HG02884 (cell line): ENCODE data around the gene PPP1R11.
"Not testable (repeated sequence)": the region's sequence is repeated elsewhere in the genome, so short reads cannot be mapped to it uniquely, and the experiment has no call there.

Source experiments
- ATAC-seq: cut with Tn5 transposase; IDR thresholded peaks from one replicate; pipeline ENCODE4 v1.9.1; 2021; ENCODE audit warnings: mild to moderate bottlenecking, moderate library complexity; ENCODE audit not compliant: unreplicated experiment

The PPP1R11 gene

DNA sequence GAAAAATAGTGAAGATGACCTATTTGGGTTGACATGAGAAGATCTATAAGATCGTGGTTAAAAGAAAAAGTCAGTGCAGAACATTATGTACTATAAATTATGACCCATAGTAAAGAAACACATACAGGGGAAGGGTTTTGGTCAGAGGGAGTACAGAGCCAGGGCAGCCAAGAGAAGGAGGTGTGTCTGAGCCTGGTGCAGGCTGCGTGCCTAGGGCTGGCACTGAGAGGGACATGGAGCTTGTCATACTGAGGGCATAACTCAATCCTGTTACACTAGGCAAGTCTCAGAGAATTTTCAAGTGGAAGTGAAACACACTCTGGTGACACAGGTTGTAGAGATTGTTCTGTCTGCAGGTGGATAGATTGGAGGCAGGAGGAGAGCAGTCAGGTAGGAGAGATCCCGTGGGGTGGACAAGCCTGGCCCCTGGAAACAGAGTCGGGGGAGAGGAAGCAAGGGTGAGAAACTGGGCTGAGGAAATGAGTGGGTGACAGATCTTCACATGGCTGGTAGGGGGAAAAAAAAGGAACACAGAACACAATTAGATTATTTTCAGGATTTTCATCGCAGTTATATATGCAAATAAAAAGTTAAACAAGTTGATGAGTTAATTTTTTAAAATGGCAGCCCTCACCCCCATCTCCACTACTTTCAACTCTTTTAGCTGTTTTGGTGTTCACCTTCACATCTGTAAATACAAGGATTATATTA, 27.1 kb downstream of the PPP1R11 start:
- ATAC-seq: no peak

DNA sequence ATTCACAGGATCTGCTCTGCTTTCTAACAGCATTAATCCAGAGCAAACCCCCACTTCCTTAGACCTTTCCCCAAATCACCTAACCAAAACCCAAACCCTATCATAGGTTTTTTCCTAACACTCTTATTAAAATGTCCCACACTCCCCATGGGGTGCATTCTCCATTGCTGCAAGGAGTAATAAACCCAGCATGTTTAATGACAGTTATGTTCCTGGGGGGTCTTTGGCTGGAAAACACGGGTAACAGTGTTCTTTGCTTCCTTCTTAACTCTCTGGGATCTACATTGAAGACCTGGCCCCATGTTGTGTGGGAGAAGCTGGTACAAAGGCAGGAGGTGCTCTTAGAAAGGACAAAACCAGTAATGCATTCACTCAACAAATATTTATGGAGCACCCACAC, 29.8 kb downstream of the PPP1R11 start:
- no peak for ATAC-seq

DNA sequence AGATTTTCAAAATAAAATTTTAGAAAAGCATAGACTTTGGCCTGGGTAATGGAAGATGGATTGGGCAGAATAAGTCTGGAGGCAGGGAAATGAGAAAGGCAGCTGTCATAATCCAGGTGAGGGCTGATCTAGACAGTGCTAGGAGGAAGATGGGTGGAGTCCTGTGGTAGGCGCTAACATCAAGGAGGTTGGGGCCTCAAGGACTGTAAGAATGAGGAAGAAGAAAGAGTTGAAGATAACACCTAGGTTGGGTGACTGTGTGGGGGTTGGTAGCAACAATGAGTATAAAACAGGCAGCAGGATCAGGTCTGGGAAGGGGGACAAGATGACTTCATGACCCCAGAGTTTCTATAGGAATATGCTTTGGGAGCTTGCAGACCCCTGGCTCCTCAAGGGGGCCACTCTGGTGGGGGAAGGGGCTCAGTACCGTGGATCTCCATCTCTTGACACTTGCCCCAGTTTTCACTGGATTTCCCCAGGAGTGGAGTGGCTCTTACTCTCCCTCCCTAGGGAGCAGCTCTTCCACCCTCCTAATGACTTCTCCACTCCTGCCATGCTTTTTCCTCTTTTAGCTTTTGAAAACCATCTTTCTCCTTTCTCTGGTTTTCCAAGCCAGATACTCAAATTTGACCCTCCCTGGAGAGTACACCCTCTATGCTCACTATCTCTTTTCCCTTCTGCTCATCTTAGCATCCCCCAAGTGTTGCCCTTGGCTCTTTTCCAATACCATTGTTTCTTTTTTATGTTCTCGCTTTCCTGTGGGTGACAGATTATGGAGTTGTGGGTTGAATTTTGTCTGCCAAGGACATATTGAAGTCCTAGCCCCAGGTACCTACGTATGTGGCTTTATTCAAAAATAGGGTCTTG, 31.1 kb downstream of the PPP1R11 start:
- ATAC-seq: no peak

DNA sequence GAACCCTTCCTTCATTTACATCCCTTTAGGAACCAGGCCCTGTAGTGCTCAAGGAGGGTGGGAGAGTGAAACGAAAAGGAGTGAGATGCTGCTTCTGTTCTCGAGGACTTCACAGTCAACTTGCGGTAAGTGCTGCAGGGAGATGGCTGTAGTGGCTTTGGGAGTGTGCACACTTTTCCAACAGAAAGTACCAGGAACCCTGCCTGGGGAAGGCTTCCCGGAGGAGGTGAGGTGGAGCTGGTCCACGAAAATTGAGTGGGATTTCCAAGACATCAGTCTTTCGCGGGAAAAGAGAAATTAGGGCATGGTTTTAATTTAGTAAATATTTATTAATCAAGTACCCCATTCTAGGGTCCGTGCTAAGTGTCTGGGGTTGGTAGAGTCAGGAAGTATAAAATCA, 33.2 kb downstream of the PPP1R11 start:
- ATAC-seq: no peak

DNA sequence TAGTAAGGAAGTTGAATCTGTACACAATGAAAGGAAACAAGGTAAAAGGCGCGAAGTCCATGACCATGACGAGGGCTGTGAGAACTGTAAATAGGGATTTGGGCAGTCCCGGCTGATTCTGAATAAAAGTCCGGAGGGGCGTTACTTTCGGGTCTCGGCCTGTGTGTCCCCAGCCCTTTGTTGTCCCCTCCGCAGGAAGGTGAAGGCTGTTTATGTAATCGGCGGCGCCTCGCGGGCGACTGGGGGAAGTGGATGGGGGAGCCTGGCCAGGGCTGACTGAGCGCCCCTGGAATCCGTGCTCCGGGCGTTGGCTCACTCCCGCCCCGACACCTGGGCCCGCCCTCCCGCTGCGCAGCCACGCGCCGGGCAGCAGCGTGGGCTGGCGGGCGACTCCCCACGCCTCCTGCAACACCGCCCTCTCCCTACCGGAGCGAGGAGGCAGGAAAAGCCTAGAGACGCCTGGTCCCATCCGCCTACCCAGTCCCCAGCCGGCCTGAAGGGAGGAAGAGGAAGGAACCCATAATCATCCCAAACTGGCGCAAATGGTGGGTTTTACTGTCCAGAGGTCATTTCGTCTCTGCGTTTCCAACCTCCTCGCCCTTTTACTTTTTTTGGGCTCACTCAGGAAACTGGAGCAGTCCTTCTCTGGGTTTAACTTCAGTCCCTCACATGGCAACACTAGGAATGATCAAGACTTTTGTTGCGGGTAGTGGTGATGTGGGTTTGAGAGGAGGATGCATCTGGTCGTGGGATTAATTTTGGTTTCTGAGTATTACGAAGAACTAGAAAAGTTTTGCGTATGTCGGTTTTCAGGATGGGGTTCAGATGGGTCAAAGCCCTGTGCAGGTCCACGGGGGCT, 33.8 kb downstream of the PPP1R11 start:
- ATAC-seq: no peak

DNA sequence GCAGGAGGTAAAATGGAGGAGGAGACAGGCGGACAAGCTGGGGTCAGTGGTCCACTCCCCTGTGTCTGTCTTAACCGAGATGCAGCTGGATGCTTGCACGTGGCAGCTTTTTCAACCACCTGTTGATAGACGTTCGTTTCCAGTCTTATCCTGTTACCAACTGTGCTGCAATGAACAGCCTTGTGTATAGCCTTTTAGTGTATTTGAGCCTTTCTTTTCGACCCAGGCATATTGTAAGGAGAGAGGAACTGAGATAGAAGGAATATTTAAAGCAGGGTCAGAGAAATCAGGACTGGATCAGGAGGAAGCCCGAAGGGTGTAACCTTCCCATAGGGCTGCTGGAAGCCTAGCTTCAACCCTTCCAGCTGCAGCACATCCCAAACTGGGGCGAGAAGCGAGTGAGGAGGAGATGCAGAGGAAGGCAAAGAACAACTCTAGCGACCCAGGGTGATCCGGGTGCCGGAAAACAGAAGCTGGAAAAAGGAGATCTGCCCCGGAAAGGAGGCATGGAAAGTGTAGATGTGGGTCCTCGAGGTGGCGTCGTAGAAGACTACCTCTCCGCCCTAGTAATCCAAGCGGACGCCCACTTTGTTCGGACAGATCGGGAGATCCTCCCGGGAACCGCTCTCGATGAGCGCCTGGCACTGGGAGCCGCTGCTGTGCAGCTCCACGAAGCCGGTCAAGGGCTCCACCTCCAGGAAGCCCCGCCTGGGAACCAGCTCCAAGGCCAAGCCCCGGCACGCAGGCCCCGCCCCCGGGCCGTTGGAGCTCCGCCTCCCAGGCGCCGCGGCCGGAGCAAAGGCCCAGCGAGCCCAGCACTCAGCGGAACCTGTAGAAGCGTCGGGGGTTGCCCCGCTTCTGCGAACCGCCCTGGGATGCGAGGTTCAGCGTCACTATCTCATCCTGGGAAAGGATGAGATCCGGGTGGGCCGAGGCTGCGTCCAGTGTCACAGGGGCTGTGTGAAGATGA, 34.7 kb downstream of the PPP1R11 start:
- peak; percentile 60 for ATAC-seq

DNA sequence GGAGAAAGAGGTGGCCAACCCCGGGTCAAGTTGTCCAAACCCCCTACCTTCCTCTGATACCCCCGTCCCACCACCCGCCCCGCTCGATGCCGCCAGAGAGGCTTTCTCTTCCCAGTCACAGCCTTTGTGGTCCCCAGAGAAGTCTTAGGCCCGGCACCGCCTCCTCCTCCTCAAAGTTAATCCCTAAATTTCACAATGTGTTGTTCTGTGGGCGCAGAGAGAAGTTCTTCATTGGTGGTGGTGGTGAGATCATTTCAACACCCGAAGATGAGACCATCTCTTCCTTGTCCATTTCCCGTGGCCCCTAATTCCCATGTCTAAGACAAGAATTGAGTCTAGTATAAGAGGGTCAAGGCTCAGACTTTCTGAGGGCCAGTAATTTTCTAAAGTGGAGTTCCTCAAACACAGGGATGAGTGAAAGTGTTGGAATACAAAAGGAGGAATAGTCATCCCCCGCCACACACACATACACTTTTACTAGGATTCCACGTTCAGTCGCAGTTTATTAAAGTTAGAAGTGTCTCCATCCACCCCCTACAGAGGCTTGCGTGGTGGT, 35.5 kb downstream of the PPP1R11 start:
- no peak for ATAC-seq

DNA sequence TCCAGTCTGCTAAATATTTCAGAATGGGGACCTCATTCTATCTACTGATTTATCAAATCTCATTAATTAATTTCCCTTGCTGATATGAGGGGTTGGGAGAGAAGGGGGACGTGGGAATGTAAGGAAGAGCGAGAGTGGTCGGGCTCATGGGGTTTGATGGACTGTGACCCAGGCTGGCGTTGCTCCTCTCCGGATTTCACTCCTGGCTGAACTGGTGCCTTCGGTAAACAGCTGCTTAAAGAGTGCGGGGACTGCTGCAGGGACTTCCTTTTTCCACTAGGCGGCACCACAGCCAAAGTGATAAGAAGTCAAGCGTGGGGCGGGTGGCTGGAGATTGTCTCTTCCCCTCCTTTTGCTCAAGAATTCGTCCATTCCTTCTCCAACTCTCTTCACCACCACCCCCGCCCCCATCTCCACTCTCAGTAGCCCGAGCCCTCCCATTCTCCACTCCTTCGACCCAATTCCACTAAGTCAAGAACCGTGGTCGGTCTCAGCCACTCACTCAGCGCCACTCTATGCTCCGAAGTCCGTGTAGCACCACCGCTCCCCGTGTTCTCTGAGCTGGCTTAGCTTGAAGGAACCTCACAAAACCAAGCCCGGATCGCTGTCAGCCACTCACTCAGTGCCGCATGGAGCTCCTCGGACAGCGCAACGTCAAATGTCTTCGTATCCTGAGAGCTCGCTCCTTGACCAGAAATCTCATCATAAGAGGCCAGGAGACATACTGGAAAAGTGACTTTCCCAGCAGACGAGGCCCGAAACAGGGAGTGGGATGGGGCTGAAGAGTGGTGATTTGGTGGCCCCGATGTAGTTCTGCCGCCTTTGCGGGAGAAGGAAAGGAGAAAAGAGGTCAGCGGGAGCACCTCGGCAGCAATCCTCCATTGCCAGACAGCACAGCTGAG, 36.2 kb downstream of the PPP1R11 start:
- ATAC-seq: no peak

DNA sequence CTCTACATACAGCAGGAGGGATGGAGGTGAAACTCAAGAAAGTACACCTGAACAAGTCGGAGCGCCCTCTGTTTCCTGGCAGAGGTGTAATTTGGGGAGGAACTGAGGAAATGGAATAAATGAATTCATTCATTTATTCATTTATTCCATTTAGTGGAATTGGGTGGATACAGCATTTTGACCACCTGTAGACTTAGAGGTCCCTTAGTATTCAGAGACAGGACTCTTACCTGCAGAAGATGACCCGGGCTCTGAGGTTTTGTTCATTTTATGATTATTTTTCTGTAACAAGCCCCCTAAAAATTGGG, 36.8 kb downstream of the PPP1R11 start:
- no peak for ATAC-seq

DNA sequence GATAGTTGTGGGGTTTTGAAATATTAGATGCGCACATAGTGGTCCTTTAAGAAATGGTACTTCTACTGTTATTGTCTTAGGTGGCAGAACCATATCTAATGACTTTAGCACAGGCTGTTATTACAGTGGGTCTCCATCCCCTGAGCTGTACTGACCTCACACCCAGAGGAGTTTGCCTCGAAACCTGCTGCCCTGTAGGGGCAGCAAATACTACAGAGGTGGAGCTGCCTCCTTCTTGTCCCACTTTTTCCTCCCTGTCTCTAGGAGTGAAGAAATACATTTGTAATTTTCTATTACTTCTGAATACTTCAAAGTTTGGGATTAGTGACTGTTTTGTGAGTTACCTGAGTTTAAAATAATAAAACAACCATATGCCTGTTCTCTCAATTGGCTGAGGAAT, 37.7 kb downstream of the PPP1R11 start:
- no peak for ATAC-seq

DNA sequence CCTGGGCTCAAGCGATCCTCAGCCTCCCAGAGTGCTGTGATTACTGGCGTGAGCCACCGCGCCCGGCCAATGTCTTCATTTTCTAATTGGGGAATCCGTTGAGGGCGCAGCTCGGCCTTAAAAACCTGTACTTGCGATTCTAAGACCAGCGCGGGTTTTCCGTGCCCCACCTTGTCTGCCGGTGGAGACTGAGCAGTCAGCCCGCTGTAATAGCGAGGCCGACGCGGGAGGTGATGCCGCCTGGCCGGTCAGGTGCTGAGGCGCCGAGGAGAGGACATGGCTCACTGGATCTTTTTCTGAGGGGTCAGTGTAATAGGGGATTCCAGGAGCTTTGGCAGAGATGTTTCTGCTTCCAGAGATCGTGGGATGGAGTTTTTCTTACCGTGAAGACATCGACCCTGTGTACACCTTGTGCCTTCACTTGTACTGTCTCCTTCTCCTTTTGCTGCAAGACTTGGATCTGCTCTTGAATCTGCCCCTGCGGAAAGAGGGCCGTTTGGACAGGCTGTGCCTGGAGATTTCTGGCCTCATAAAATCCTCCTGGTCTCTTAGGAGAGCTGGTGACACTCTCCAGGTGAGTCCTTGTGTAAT, 44.4 kb downstream of the PPP1R11 start:
- ATAC-seq: no peak

DNA sequence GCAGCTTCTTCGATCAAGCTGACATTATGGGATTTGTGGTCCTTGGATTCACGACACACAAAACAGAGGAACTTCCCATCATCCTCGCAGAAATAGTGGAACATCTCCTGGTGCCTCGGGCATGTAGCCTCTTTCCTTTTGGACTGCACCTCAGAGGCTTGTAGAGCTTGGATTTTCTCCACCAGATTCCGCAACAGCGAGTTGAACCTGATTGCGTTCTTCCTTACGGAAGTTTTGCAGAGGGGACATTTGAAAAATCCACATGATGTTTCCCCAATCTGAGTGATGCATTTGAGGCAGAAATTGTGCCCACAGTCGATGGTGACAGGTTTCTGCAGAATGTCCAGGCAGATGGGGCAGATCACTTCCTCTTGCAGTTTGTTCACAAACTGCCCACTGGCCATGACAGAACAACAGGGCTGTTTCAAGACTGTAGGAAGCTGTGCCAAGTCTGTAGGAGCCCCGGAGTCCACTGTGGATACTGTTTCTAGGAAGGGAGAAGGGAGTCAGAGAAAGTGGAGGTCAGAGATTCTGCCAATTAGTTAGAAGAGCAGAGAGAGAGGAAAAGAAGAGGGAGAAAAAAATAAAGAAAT, 45.5 kb downstream of the PPP1R11 start:
- ATAC-seq: no peak

DNA sequence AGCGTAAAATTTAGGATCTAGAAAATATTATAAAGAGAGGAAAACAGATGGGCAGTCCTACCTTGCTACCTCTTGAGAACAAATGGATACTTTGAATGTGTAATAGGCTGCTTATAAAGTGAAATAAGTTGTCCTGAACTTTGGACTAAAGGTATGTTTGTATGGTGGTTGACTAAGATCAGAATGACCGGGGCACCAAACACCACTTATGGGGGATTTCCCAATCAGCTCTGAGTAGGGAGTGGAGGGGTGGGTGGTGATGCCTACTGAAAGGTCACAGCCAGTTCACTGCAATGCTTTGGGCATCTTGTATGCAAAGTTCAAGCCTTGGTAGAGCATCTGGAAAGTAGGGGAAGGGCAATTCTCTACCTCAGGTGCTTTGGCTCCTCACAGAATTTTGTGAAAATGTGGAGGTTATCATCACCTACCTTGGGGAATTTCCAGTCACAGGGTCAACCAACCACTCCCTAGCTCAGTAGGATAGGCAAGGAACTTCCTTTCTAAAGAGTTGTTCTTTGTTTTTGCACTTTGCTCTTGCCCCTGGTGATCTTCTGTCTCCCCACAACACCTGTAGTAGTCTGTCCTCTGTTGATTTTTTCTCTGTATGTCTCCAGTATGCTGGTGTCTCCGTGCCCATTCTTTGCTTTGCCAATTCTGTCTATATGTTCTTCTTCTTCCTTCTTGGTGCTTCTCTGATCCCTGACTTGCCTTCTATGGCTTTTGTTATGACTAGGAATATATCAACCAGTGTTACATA, 46.2 kb downstream of the PPP1R11 start, which contains the start of gene TRIM31:
TRIM31 (minus strand) TSS at position 88 of the 757 bp plus-strand sequence. CDS start 285 bp downstream, outside the sequence.
- ATAC-seq: no peak

DNA sequence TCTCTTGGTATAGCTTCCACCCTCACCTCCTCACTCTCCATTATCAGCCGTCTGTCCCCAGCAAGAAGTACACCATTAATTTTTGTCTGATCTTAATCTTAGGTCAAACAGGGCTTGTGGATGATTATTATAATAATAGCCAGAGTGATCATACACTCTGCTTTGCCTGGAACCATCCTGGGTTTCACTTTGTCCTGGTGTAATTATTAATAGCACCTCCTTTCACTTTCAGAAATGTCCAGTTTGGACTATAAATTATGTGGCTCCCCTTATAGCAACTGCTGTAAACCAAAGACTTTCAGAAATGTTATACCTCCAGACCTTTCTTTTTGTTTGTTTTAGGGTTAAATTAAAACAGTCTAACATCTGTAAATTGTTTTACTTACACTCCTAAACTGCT, 46.8 kb downstream of the PPP1R11 start:
- no peak for ATAC-seq

DNA sequence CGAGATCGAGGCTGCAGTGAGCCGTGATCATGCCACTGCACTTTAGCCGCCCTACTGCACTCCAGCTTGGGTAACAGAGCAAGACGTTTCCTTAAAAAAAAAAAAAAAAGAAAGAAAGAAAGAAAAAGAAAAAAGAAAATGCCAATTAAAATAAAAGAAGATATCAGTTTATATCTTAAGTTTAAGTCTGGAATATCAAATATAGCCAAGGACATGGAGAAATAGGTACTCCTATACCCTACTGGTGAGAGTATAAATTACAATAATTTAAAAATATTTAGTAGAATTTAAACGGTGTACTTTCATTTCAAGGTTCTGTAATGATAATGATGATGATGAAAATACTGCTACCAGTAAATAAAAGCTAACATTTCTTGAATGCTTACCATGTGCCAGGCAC, 49.7 kb downstream of the PPP1R11 start:
- no peak for ATAC-seq

DNA sequence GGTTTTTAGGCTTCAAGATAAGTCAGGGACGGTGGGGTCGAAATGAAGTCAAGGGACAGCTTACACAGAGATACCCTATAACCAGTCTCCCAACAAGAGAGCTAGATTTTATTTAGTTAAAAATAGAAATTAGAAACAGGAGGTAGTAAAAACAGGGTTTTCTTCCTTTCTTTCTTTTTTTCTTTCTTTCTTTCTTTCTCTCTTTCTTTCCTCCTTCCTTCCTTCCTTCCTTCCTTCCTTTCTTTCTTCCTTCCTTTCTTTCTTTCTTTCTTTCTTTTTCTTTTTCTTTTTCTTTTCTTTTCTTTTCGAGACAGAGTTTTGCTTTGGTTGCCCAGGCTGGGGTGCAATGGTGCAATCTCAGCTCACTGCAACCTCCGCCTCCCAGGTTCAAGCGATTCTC, 51.7 kb downstream of the PPP1R11 start:
- ATAC-seq: not testable (repeated sequence)
